ENCODE measurements around the gene TTC21A.

DNA sequence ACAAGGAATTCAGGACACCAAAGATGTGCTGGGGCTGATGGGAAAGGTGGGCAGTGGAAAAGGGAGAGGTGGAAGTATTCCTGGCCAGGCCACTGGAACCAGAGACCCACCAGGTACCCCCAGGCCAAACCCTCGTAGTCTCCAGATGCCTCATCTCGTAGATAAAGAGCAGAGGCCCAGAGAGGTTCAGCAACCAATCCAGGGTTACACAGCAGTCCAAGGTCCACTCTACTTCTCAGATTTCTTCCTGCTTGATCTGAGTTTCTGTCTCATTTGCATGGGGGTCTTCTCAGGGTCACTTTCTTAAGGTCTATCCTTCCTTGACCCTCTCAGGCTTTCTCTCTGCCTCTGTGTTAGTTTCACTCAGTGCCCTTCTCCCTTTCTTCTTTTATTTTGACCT, 5.1 kb downstream of the TTC21A start:
- TF ChIP-seq, protein P1, sequence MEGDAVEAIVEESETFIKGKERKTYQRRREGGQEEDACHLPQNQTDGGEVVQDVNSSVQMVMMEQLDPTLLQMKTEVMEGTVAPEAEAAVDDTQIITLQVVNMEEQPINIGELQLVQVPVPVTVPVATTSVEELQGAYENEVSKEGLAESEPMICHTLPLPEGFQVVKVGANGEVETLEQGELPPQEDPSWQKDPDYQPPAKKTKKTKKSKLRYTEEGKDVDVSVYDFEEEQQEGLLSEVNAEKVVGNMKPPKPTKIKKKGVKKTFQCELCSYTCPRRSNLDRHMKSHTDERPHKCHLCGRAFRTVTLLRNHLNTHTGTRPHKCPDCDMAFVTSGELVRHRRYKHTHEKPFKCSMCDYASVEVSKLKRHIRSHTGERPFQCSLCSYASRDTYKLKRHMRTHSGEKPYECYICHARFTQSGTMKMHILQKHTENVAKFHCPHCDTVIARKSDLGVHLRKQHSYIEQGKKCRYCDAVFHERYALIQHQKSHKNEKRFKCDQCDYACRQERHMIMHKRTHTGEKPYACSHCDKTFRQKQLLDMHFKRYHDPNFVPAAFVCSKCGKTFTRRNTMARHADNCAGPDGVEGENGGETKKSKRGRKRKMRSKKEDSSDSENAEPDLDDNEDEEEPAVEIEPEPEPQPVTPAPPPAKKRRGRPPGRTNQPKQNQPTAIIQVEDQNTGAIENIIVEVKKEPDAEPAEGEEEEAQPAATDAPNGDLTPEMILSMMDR (IDR thresholded peaks at IDR 0.05): no peak
- no peak for TF ChIP-seq POLR2A (IDR thresholded peaks at IDR 0.05)
